ENCODE data around the gene ANKRD55.

- TF ChIP-seq CTCF (IDR thresholded peaks at IDR 0.05): no peak
- no peak for TF ChIP-seq POLR2A (IDR thresholded peaks at IDR 0.05)
Measured at GRCh38 chr5:56076486-56076885, 156.6 kb downstream of the ANKRD55 start.

All from lower leg skin (tissue), 3 donors.